Peyer's patch (tissue), 4 donors: ENCODE results near the gene RPS6KA5.

Experiments used
- POLR2A ChIP-seq, 2 donors: fragments of 450-650 bp; IDR thresholded peaks; one replicate each; pipeline ENCODE4 v1.5.1; 2017; ENCODE audit warnings: antibody characterized with exemption in 2 of 2, mild to moderate bottlenecking in 2 of 2, moderate library complexity in 2 of 2
- TF ChIP-seq, protein P1 (sequence below), 6 experiments: fragments of 450-650 bp in 4 of 6; fragments of 200-600 bp in 2 of 6; sonication (generic) in 1 of 6; IDR thresholded peaks; one replicate each; pipeline ENCODE4 v1.5.1; 2017 to 2019; ENCODE audit warnings: antibody characterized with exemption in 6 of 6, mild to moderate bottlenecking in 3 of 6, moderate library complexity in 1 of 6

GRCh38 chr14:90956273-90956672 lies 104.2 kb downstream of the RPS6KA5 start:
- TF ChIP-seq, protein P1, sequence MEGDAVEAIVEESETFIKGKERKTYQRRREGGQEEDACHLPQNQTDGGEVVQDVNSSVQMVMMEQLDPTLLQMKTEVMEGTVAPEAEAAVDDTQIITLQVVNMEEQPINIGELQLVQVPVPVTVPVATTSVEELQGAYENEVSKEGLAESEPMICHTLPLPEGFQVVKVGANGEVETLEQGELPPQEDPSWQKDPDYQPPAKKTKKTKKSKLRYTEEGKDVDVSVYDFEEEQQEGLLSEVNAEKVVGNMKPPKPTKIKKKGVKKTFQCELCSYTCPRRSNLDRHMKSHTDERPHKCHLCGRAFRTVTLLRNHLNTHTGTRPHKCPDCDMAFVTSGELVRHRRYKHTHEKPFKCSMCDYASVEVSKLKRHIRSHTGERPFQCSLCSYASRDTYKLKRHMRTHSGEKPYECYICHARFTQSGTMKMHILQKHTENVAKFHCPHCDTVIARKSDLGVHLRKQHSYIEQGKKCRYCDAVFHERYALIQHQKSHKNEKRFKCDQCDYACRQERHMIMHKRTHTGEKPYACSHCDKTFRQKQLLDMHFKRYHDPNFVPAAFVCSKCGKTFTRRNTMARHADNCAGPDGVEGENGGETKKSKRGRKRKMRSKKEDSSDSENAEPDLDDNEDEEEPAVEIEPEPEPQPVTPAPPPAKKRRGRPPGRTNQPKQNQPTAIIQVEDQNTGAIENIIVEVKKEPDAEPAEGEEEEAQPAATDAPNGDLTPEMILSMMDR (IDR thresholded peaks at IDR 0.05) = no peak
- no peak for TF ChIP-seq POLR2A (IDR thresholded peaks at IDR 0.05)
